MM.1S (cell line): ENCODE results near the gene ANGEL1.

Experiments
- DNase-seq: peaks from one replicate; pipeline ENCODE4 v3.0.0-alpha.2; 2015
- H2AFZ ChIP-seq: fragments of 300-600 bp; sonication (generic); 2 replicates; pipeline ENCODE4 v1.6.0; 2016; ENCODE audit warnings: antibody characterized with exemption, low read length
- H3F3A ChIP-seq: fragments of 300-600 bp; sonication (generic); 2 replicates; pipeline ENCODE4 v1.6.1; 2016; ENCODE audit warnings: mild to moderate bottlenecking, antibody characterized with exemption, low read length, moderate library complexity, mixed read lengths; ENCODE audit not compliant: insufficient read depth
- H3K27ac ChIP-seq: fragments of 300-600 bp; sonication (generic); 2 replicates; pipeline ENCODE4 v1.5.1; 2016; ENCODE audit warnings: mild to moderate bottlenecking, low read length
- H3K27me3 ChIP-seq: fragments of 300-600 bp; sonication (generic); replicated peaks from 2 replicates; pipeline ENCODE4 v1.6.0; 2016; ENCODE audit warnings: low read length; ENCODE audit not compliant: insufficient read depth
- H3K36me3 ChIP-seq: fragments of 300-600 bp; sonication (generic); replicated peaks from 2 replicates; pipeline ENCODE4 v1.6.1; 2016; ENCODE audit warnings: mild to moderate bottlenecking, low read length, mixed read lengths; ENCODE audit not compliant: insufficient read depth
- H3K4me1 ChIP-seq: fragments of 300-600 bp; sonication (generic); 2 replicates; pipeline ENCODE4 v1.6.1; 2016; ENCODE audit warnings: low read length, mixed read lengths
- H3K4me2 ChIP-seq: fragments of 300-600 bp; sonication (generic); 2 replicates; pipeline ENCODE4 v1.6.0; 2016; ENCODE audit warnings: low read depth, low read length
- H3K4me3 ChIP-seq: fragments of 300-600 bp; sonication (generic); 2 replicates; pipeline ENCODE4 v1.5.1; 2016; ENCODE audit warnings: low read length, mixed read lengths
- H3K79me2 ChIP-seq: fragments of 300-600 bp; sonication (generic); 2 replicates; pipeline ENCODE4 v1.6.1; 2016; ENCODE audit warnings: mixed run types, low read length, mixed read lengths
- H3K9ac ChIP-seq: fragments of 300-600 bp; sonication (generic); 2 replicates; pipeline ENCODE4 v1.6.1; 2016; ENCODE audit warnings: low read length, mixed read lengths
- H3K9me2 ChIP-seq: fragments of 300-600 bp; sonication (generic); replicated peaks from 2 replicates; pipeline ENCODE4 v1.6.1; 2016; ENCODE audit warnings: mild to moderate bottlenecking, low read length, mixed read lengths; ENCODE audit not compliant: insufficient read depth
- H3K9me3 ChIP-seq: fragments of 300-600 bp; sonication (generic); replicated peaks from 2 replicates; pipeline ENCODE4 v1.6.1; 2016; ENCODE audit warnings: mild to moderate bottlenecking, low read length, mixed read lengths; ENCODE audit not compliant: insufficient read depth
- H4K20me1 ChIP-seq: fragments of 300-600 bp; sonication (generic); 2 replicates; pipeline ENCODE4 v1.6.1; 2016; ENCODE audit warnings: mild to moderate bottlenecking, low read length, moderate library complexity, mixed read lengths; ENCODE audit not compliant: insufficient read depth
- CTCF ChIP-seq: fragments of 300-600 bp; sonication (generic); IDR thresholded peaks from 2 replicates; pipeline ENCODE4 v1.5.1; 2016; ENCODE audit warnings: antibody characterized with exemption, low read length, mixed read lengths
- EZH2 ChIP-seq: fragments of 300-600 bp; sonication (generic); optimal IDR thresholded peaks from 2 replicates; pipeline ENCODE3; 2017; ENCODE audit warnings: low read depth, mild to moderate bottlenecking, antibody characterized with exemption, low read length, mixed read lengths
- EZH2phosphoT487 ChIP-seq: fragments of 300-600 bp; sonication (generic); IDR thresholded peaks from 2 replicates; pipeline ENCODE4 v1.6.1; 2018; ENCODE audit warnings: antibody characterized with exemption, low read length

ANGEL1 gene

DNA sequence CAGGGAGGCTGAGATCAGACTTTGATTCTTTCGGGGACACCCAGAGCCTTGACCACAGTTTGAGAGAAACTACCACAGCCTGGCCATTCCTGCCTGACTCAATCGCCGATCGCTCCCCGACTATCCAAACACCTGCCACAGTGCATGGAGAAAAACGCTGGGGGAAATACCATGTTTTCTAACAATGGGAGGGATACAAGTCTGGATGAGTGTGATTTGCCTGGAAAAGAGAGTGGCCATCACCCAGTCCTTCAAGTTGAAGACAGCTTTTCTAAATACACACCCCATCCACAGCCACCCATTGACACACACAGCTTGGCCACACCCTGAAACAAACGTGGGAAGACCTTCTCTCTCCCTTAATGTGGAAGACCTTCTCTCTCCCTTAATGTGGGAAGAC, 58.1 kb downstream of the ANGEL1 start:
- Histone ChIP-seq H3K79me2 (no peaks in the 10 kb centered on the region), H2AFZ (no peak overlapping the region), H3K36me3 (no peaks in the 10 kb centered on the region), H3K9ac (no peak overlapping the region), H3K27me3 (no peaks in the 10 kb centered on the region), H3K27ac (no peak overlapping the region), H4K20me1 (no peaks in the 10 kb centered on the region), H3K9me3 (no peaks in the 10 kb centered on the region), H3K4me2 (no peak overlapping the region), H3F3A (no peaks in the 10 kb centered on the region), H3K4me3 (no peak overlapping the region), H3K4me1 (no peaks in the 10 kb centered on the region), H3K9me2 (no peaks in the 10 kb centered on the region)
- DNase-seq, result no peak
- TF ChIP-seq EZH2phosphoT487 (no peak), CTCF (no peak), EZH2 (no peak)

GRCh38 chr14:76753541-76754198, 59.0 kb downstream of the ANGEL1 start:
- Histone ChIP-seq H3F3A (no peaks in the 10 kb centered on the region), H3K9me2 (no peaks in the 10 kb centered on the region), H3K4me2 (no peak overlapping the region), H3K9ac (no peak overlapping the region), H3K4me3 (no peak overlapping the region), H3K4me1 (no peaks in the 10 kb centered on the region), H3K36me3 (no peaks in the 10 kb centered on the region), H3K79me2 (no peaks in the 10 kb centered on the region), H2AFZ (no peak overlapping the region), H3K27ac (no peak overlapping the region), H4K20me1 (no peaks in the 10 kb centered on the region), H3K9me3 (no peaks in the 10 kb centered on the region), H3K27me3 (no peaks in the 10 kb centered on the region)
- DNase-seq, result no peak
- TF ChIP-seq EZH2, result no peak
- TF ChIP-seq EZH2phosphoT487, result no peak
- TF ChIP-seq CTCF, result no peak

- H3K4me3 ChIP-seq, result no peak overlapping the region
- H3K9ac ChIP-seq, result no peak overlapping the region
- H3K4me2 ChIP-seq, result no peak overlapping the region
- no peaks in the 10 kb centered on the region for H3F3A ChIP-seq
- H4K20me1 ChIP-seq, result no peaks in the 10 kb centered on the region
- TF ChIP-seq CTCF (no peak), EZH2phosphoT487 (no peak), EZH2 (no peak)
- DNase-seq, result no peak
- no peaks in the 10 kb centered on the region for H3K36me3 ChIP-seq
- no peaks in the 10 kb centered on the region for H3K9me2 ChIP-seq
- no peaks in the 10 kb centered on the region for H3K27me3 ChIP-seq
- H3K79me2 ChIP-seq, result no peaks in the 10 kb centered on the region
- H2AFZ ChIP-seq, result no peak overlapping the region
- H3K4me1 ChIP-seq, result no peaks in the 10 kb centered on the region
- no peak overlapping the region for H3K27ac ChIP-seq
- no peaks in the 10 kb centered on the region for H3K9me3 ChIP-seq
Observed at GRCh38 chr14:76752744-76753143, 59.9 kb downstream of the ANGEL1 start.
